CD14-positive monocyte (primary cell): ENCODE measurements around the gene WIPF3. TPM values are rescaled to one million over a fixed set of nuclear protein-coding genes. Genes with fewer than 3 reads are reported as not detected.

Experiments
- DNase-seq, 3 donors: peaks; one replicate each; pipeline ENCODE4 v3.0.0-alpha.2; 2011 to 2022
- H2AFZ ChIP-seq: 2 replicates; pipeline ENCODE4 v1.6.0; 2012; ENCODE audit warnings: mild to moderate bottlenecking, low read depth, low read length, inconsistent platforms; ENCODE audit not compliant: insufficient read depth, poor library complexity, severe bottlenecking
- H3K27ac ChIP-seq, 2 donors: 1 replicate in 1 of 2; 2 replicates in 1 of 2; pipeline ENCODE4 v1.5.1; 2012 to 2013; ENCODE audit warnings: low read length in 2 of 2, control low read depth in 1 of 2, inconsistent platforms in 1 of 2, low read depth in 1 of 2, mild to moderate bottlenecking in 1 of 2
- H3K27me3 ChIP-seq, 2 donors: one replicate each; pipeline versions ENCODE4 v1.6.0 to v1.6.1; 2011 to 2013; ENCODE audit warnings: low read length in 2 of 2; ENCODE audit not compliant: control insufficient read depth in 2 of 2, insufficient read depth in 2 of 2
- H3K36me3 ChIP-seq, 2 donors: replicated peaks in 1 of 2; 1 replicate in 1 of 2; 2 replicates in 1 of 2; pipeline versions ENCODE4 v1.5.1 to v1.6.1; 2012 to 2013; ENCODE audit warnings: low read length in 2 of 2, control low read depth in 1 of 2, inconsistent platforms in 1 of 2, mild to moderate bottlenecking in 1 of 2; ENCODE audit not compliant: insufficient read depth in 2 of 2, control insufficient read depth in 1 of 2
- H3K4me1 ChIP-seq, 2 donors: 1 replicate in 1 of 2; 2 replicates in 1 of 2; pipeline versions ENCODE4 v1.5.1 to v1.6.1; 2012 to 2013; ENCODE audit warnings: low read length in 2 of 2, control low read depth in 1 of 2, inconsistent platforms in 1 of 2, mild to moderate bottlenecking in 1 of 2, moderate library complexity in 1 of 2; ENCODE audit not compliant: insufficient read depth in 2 of 2, control insufficient read depth in 1 of 2
- H3K4me2 ChIP-seq: replicated peaks from 2 replicates; pipeline ENCODE3; 2012; ENCODE audit warnings: low read length, moderate library complexity, mild to moderate bottlenecking; ENCODE audit not compliant: poor library complexity, severe bottlenecking; ENCODE audit errors: extremely low read depth
- H3K4me3 ChIP-seq, 3 experiments: fragments of 200-600 bp in 1 of 3; sonication (generic) in 1 of 3; replicated peaks in 1 of 3; 1 replicate in 2 of 3; 2 replicates in 1 of 3; pipeline ENCODE4 v1.5.1; 2011 to 2013; ENCODE audit warnings: low read length in 3 of 3, mild to moderate bottlenecking in 3 of 3, control low read depth in 2 of 3, low read depth in 2 of 3, inconsistent platforms in 1 of 3, moderate library complexity in 1 of 3
- H3K79me2 ChIP-seq: 2 replicates; pipeline ENCODE4 v1.6.0; 2012; ENCODE audit warnings: mild to moderate bottlenecking, control low read depth, inconsistent platforms, low read length, moderate library complexity; ENCODE audit not compliant: insufficient read depth
- H3K9ac ChIP-seq: 2 replicates; pipeline ENCODE4 v1.6.0; 2017; ENCODE audit warnings: low read length, mild to moderate bottlenecking; ENCODE audit not compliant: insufficient read depth, poor library complexity, severe bottlenecking
- H3K9me3 ChIP-seq, 2 donors: replicated peaks in 1 of 2; 1 replicate in 1 of 2; 2 replicates in 1 of 2; pipeline versions ENCODE4 v1.5.1 to v1.6.1; 2012 to 2013; ENCODE audit warnings: low read length in 2 of 2, control low read depth in 1 of 2; ENCODE audit not compliant: control insufficient read depth in 1 of 2, insufficient read depth in 1 of 2
- H4K20me1 ChIP-seq: 2 replicates; pipeline ENCODE4 v1.6.0; 2012; ENCODE audit warnings: mild to moderate bottlenecking, low read length, control low read depth, moderate library complexity; ENCODE audit not compliant: insufficient read depth
- H3K27ac Mint-ChIP-seq, 7 donors: one replicate each; pipeline ENCODE4 v1.8.0; 2020; ENCODE audit warnings: mild to moderate bottlenecking in 7 of 7, mixed read lengths in 7 of 7, moderate library complexity in 6 of 7, inconsistent platforms in 2 of 7
- H3K27me3 Mint-ChIP-seq, 3 donors: one replicate each; pipeline ENCODE4 v1.8.0; 2021 to 2022; ENCODE audit warnings: low read depth in 3 of 3, mild to moderate bottlenecking in 3 of 3, mixed read lengths in 3 of 3, moderate library complexity in 3 of 3, inconsistent platforms in 1 of 3
- H3K36me3 Mint-ChIP-seq, 2 donors: one replicate each; pipeline ENCODE4 v1.8.0; 2020; ENCODE audit warnings: mixed read lengths in 2 of 2, inconsistent platforms in 1 of 2, mild to moderate bottlenecking in 1 of 2
- H3K4me1 Mint-ChIP-seq: one replicate; pipeline ENCODE4 v1.8.0; 2020; ENCODE audit warnings: mild to moderate bottlenecking, mixed read lengths
- H3K4me3 Mint-ChIP-seq, 2 donors: one replicate each; pipeline ENCODE4 v1.8.0; 2020; ENCODE audit warnings: mild to moderate bottlenecking in 2 of 2, mixed read lengths in 2 of 2, moderate library complexity in 1 of 2
- H3K9me3 Mint-ChIP-seq, 7 donors: one replicate each; pipeline ENCODE4 v1.8.0; 2020 to 2022; ENCODE audit warnings: mixed read lengths in 7 of 7, mild to moderate bottlenecking in 6 of 7, moderate library complexity in 6 of 7, inconsistent platforms in 2 of 7
- CTCF ChIP-seq: fragments of 200-600 bp; IDR thresholded peaks from one replicate; pipeline ENCODE4 v1.8.0; 2022; ENCODE audit warnings: antibody characterized with exemption, mild to moderate bottlenecking
- WGBS: methylation state at CpG from one replicate; pipeline ENCODE4 v1.1.5; 2013; ENCODE audit warnings: missing lambda C conversion rate; ENCODE audit not compliant: insufficient coverage; 5-methylcytosine and 5-hydroxymethylcytosine counted together
- intact Hi-C, 2 donors: fragments of 100-400 bp; cut with micrococcal nuclease; formaldehyde crosslinking; loops; one replicate each; pipeline versions ENCODE4 v1.15.0 to v1.15.1; 2023
- polyA plus RNA-seq, 3 donors: library from polyadenylated mRNA; depleted of rRNA in 1 of 3; unstranded in 2 of 3; stranded (reverse) in 1 of 3; fragments of 300-500 nt in 2 of 3; fragments of >200 nt in 1 of 3; fragmentation: Illumina TruSeq in 2 of 3; gene quantifications; 1 replicate in 2 of 3; 2 replicates in 1 of 3; pipeline ENCODE4 v1.2.3, GENCODE V29; 2012 to 2021
- small RNA-seq: library from RNA; depleted of rRNA; stranded (forward); fragments of <200 nt; gene quantifications from one replicate; pipeline ENCODE3, GENCODE V24; 2012; ENCODE audit warnings: low read depth; ENCODE audit not compliant: insufficient read length

Gene WIPF3
- polyA plus RNA-seq, 3 donors: not detected

- no peaks in the 10 kb centered on the region for H4K20me1 ChIP-seq
- peaks cover 0 to 2% (median 0%) of the 10 kb centered on the region in 7 donors for H3K9me3 Mint-ChIP-seq
- DNase-seq: no peak
- TF ChIP-seq CTCF: no peak
- peaks cover 13 to 14% of the 10 kb centered on the region in 2 donors for H3K36me3 Mint-ChIP-seq
- no peak overlapping the region for H3K27ac ChIP-seq
- peaks cover 5% of the 10 kb centered on the region for H3K4me1 Mint-ChIP-seq
- 100% methylated on average over 1 of the region's 1 CpG for WGBS
- no peak overlapping the region for H3K9ac ChIP-seq
- H2AFZ ChIP-seq: no peak overlapping the region
- H3K36me3 ChIP-seq: peaks cover 0 to 10% of the 10 kb centered on the region in 2 donors
- intact Hi-C loops: no loop called here
- H3K27me3 Mint-ChIP-seq: peaks cover 0 to 2% (median 0%) of the 10 kb centered on the region in 3 donors
- no peak overlapping the region for H3K4me3 Mint-ChIP-seq
- H3K27me3 ChIP-seq: no peaks in the 10 kb centered on the region
- H3K4me3 ChIP-seq: no peak overlapping the region
- no peaks in the 10 kb centered on the region for H3K9me3 ChIP-seq
- no peak overlapping the region for H3K27ac Mint-ChIP-seq
- H3K4me1 ChIP-seq: peaks cover 0 to 4% of the 10 kb centered on the region in 2 donors
- H3K4me2 ChIP-seq: no peak overlapping the region
- H3K79me2 ChIP-seq: no peaks in the 10 kb centered on the region
Observed at GRCh38 chr7:29962035-29962434, 155.7 kb downstream of the WIPF3 start.

GRCh38 chr7:29965030-29965429 lies 158.7 kb downstream of the WIPF3 start:
- H3K27me3 Mint-ChIP-seq: peaks cover 0 to 3% (median 0%) of the 10 kb centered on the region in 3 donors
- Histone ChIP-seq H3K9ac (no peak overlapping the region), H3K4me2 (no peak overlapping the region), H3K79me2 (no peaks in the 10 kb centered on the region), H3K4me1 (no peaks in the 10 kb centered on the region), H2AFZ (no peak overlapping the region), H4K20me1 (no peaks in the 10 kb centered on the region), H3K27me3 (no peaks in the 10 kb centered on the region), H3K4me3 (no peak overlapping the region), H3K9me3 (no peaks in the 10 kb centered on the region), H3K27ac (no peak overlapping the region), H3K36me3 (peaks cover 0 to 22% of the 10 kb centered on the region in 2 donors)
- H3K36me3 Mint-ChIP-seq: peaks cover 19 to 26% of the 10 kb centered on the region in 2 donors
- H3K4me3 Mint-ChIP-seq: no peak overlapping the region
- intact Hi-C loops: no loop called here
- H3K4me1 Mint-ChIP-seq: no peaks in the 10 kb centered on the region
- no peak overlapping the region for H3K27ac Mint-ChIP-seq
- H3K9me3 Mint-ChIP-seq: peaks cover 0 to 4% (median 0%) of the 10 kb centered on the region in 7 donors
- whole genome bisulfite sequencing: 100% methylated on average over 2 of the region's 3 CpGs
- no peak for DNase-seq
- no peak for TF ChIP-seq CTCF

Small RNA genes lying within 50 kb of the gene (small RNA-seq; reads per million reads assigned to genes)
- not detected for gene RF01210

Other genes starting within 250 kb of the WIPF3 start
- gene PRR15, start 242.7 kb upstream of the WIPF3 start, polyA plus RNA-seq: not detected
- gene SCRN1, start 183.3 kb downstream of the WIPF3 start, polyA plus RNA-seq: 10 to 100 TPM in 1 of 3 donors, 1 to 10 TPM in 2; 8.4 to 12.1 (median 8.6) TPM
- gene FKBP14, start 220.2 kb downstream of the WIPF3 start, polyA plus RNA-seq: 1 to 10 TPM in 2 of 3 donors, under 1 TPM in 1; 0.43 to 1.9 (median 1.1) TPM
- 1 to 10 TPM; 2.4 to 2.7 (median 2.6) TPM for gene PLEKHA8, start 221.9 kb downstream of the WIPF3 start, polyA plus RNA-seq